Measurements from ENCODE around the gene BABAM2.

- TF ChIP-seq CTCF (conservative IDR thresholded peaks at IDR 0.05) (no peak), EZH2 (IDR thresholded peaks at IDR 0.05; ENCODE audit: low read depth) (no peak)
These were observed 402.0 kb downstream of the BABAM2 start for GRCh38 chr2:28292491-28292890.
